ENCODE data around the gene PICALM. TPM values are rescaled to one million over a fixed set of nuclear protein-coding genes. Genes with fewer than 3 reads are reported as not detected.

Gene PICALM
- polyA plus RNA-seq, 1 experiment = 303 TPM

GRCh38 chr11:86103808-86104207 is 34.9 kb upstream of the PICALM start:
- H3K9me3 ChIP-seq (ENCODE audit: control insufficient read depth, insufficient read depth, low read length) = no peaks in the 10 kb centered on the region
- H3K4me3 ChIP-seq (ENCODE audit: low read depth, low read length) = no peak overlapping the region
- DNase-seq (ENCODE audit: low read depth, low spot score) = no peak
- H3K27me3 ChIP-seq (ENCODE audit: control insufficient read depth, insufficient read depth, low read length) = no peaks in the 10 kb centered on the region
- CTCF ChIA-PET = interaction anchor here (1.1 to 1.3 kb wide), 2 partner anchors 90 to 115 kb away, joined by 3 to 4 read pairs; no protein-coding TSS in a partner anchor
- H3K27ac ChIP-seq (ENCODE audit: low read depth, low read length) = no peak overlapping the region
- TF ChIP-seq CTCF (IDR thresholded peaks at IDR 0.05; ENCODE audit: low read depth, low read length) = no peak
- POLR2A ChIA-PET = no interaction called here

- H3K9me3 ChIP-seq (ENCODE audit: control insufficient read depth, insufficient read depth, low read length) = no peaks in the 10 kb centered on the region
- no peak overlapping the region for H3K4me3 ChIP-seq (ENCODE audit: low read depth, low read length)
- no peak overlapping the region for H3K27ac ChIP-seq (ENCODE audit: low read depth, low read length)
- ChIA-PET CTCF (no interaction called here), POLR2A (no interaction called here)
- no peak for TF ChIP-seq CTCF (IDR thresholded peaks at IDR 0.05; ENCODE audit: low read depth, low read length)
- no peak for DNase-seq (ENCODE audit: low read depth, low spot score)
- no peaks in the 10 kb centered on the region for H3K27me3 ChIP-seq (ENCODE audit: control insufficient read depth, insufficient read depth, low read length)
These were observed 33.1 kb upstream of the PICALM start for GRCh38 chr11:86101941-86102407.

- no peak for TF ChIP-seq CTCF (IDR thresholded peaks at IDR 0.05; ENCODE audit: low read depth, low read length)
- Histone ChIP-seq H3K9me3 (ENCODE audit: control insufficient read depth, insufficient read depth, low read length) (no peaks in the 10 kb centered on the region), H3K27ac (ENCODE audit: low read depth, low read length) (no peak overlapping the region), H3K4me3 (ENCODE audit: low read depth, low read length) (no peak overlapping the region), H3K27me3 (ENCODE audit: control insufficient read depth, insufficient read depth, low read length) (no peaks in the 10 kb centered on the region)
- no peak for DNase-seq (ENCODE audit: low read depth, low spot score)
- ChIA-PET CTCF (no interaction called here), POLR2A (no interaction called here)
These were observed 32.6 kb upstream of the PICALM start for GRCh38 chr11:86101493-86101892.

GRCh38 chr11:86099874-86100273 is 31.0 kb upstream of the PICALM start:
- no peaks in the 10 kb centered on the region for H3K9me3 ChIP-seq (ENCODE audit: control insufficient read depth, insufficient read depth, low read length)
- no peaks in the 10 kb centered on the region for H3K27me3 ChIP-seq (ENCODE audit: control insufficient read depth, insufficient read depth, low read length)
- H3K4me3 ChIP-seq (ENCODE audit: low read depth, low read length) = no peak overlapping the region
- no peak for DNase-seq (ENCODE audit: low read depth, low spot score)
- H3K27ac ChIP-seq (ENCODE audit: low read depth, low read length) = no peak overlapping the region
- ChIA-PET CTCF (no interaction called here), POLR2A (no interaction called here)
- no peak for TF ChIP-seq CTCF (IDR thresholded peaks at IDR 0.05; ENCODE audit: low read depth, low read length)

GRCh38 chr11:86097980-86098379 is 29.1 kb upstream of the PICALM start:
- TF ChIP-seq CTCF (IDR thresholded peaks at IDR 0.05; ENCODE audit: low read depth, low read length) = no peak
- CTCF ChIA-PET = no interaction called here
- H3K27me3 ChIP-seq (ENCODE audit: control insufficient read depth, insufficient read depth, low read length) = no peaks in the 10 kb centered on the region
- H3K9me3 ChIP-seq (ENCODE audit: control insufficient read depth, insufficient read depth, low read length) = no peaks in the 10 kb centered on the region
- no peak overlapping the region for H3K4me3 ChIP-seq (ENCODE audit: low read depth, low read length)
- DNase-seq (ENCODE audit: low read depth, low spot score) = no peak
- POLR2A ChIA-PET = no interaction called here
- H3K27ac ChIP-seq (ENCODE audit: low read depth, low read length) = no peak overlapping the region

Data from AG04450 (cell line).